Thyroid gland (tissue), 4 donors: Measurements from ENCODE around the gene BANF2. TPM values are rescaled to one million over a fixed set of nuclear protein-coding genes. Genes with fewer than 3 reads are reported as not detected.

ENCODE experiments used
- DNase-seq, 2 donors: peaks; one replicate each; pipeline ENCODE4 v3.0.0-alpha.2; 2019
- H3K27ac ChIP-seq, 3 donors: fragments of 200-600 bp; sonication (generic); 1 replicate in 2 of 3; 2 replicates in 1 of 3; pipeline ENCODE4 v1.5.1; 2016 to 2019; ENCODE audit warnings: mild to moderate bottlenecking in 1 of 3, moderate library complexity in 1 of 3
- H3K27me3 ChIP-seq: fragments of 200-600 bp; sonication (generic); one replicate; pipeline ENCODE4 v1.5.1; 2019
- H3K36me3 ChIP-seq, 2 donors: fragments of 200-600 bp; sonication (generic); one replicate each; pipeline ENCODE4 v1.5.1; 2016 to 2019
- H3K4me1 ChIP-seq, 2 donors: fragments of 200-600 bp; sonication (generic); one replicate each; pipeline ENCODE4 v1.5.1; 2017 to 2019
- H3K4me3 ChIP-seq, 3 donors: fragments of 200-600 bp; sonication (generic); replicated peaks in 1 of 3; 1 replicate in 2 of 3; 2 replicates in 1 of 3; pipeline ENCODE4 v1.5.1; 2016; ENCODE audit warnings: mild to moderate bottlenecking in 1 of 3
- H3K9me3 ChIP-seq: fragments of 200-600 bp; sonication (generic); one replicate; pipeline ENCODE4 v1.5.1; 2017
- CTCF ChIP-seq, 6 experiments: fragments of 200-600 bp in 3 of 6; fragments of 450-650 bp in 3 of 6; sonication (generic) in 3 of 6; IDR thresholded peaks; one replicate each; pipeline ENCODE4 v1.5.1; 2016 to 2019; ENCODE audit warnings: antibody characterized with exemption in 6 of 6, mild to moderate bottlenecking in 2 of 6, inconsistent platforms in 1 of 6, moderate library complexity in 1 of 6
- POLR2A ChIP-seq, 2 donors: fragments of 450-650 bp; IDR thresholded peaks; one replicate each; pipeline ENCODE4 v1.6.1; 2017; ENCODE audit warnings: antibody characterized with exemption in 2 of 2, mild to moderate bottlenecking in 2 of 2, moderate library complexity in 1 of 2
- WGBS, 2 donors: methylation state at CpG; one replicate each; pipeline ENCODE4 v1.1.5; 2017; 5-methylcytosine and 5-hydroxymethylcytosine counted together
- intact Hi-C: fragments of 100-400 bp; cut with DNase I; formaldehyde crosslinking; loops from one replicate; pipeline ENCODE4 v1.15.1; 2023
- total RNA-seq, 4 donors: library from RNA; depleted of rRNA; stranded (reverse); fragments of >200 nt; gene quantifications; one replicate each; pipeline ENCODE4 v1.2.3, GENCODE V29; 2016

BANF2 gene
- total RNA-seq, 4 donors from 2014 or later, result 15.2 TPM; not detected in 3

GRCh38 chr20:17680836-17681725, 18.7 kb upstream of the BANF2 start:
- DNase-seq, result peak; percentile 84 to 87
- peak in 3 of 6 experiments; percentile 94 to 95 (median 95) for TF ChIP-seq CTCF (IDR thresholded peaks at IDR 0.05)
- peak in 1 of 2 donors; percentile 40 for TF ChIP-seq POLR2A (IDR thresholded peaks at IDR 0.05)
- intact Hi-C loops, result loop anchor here (10.0 kb wide), 1 partner anchor 214 kb away; no protein-coding TSS in a partner anchor
- Histone ChIP-seq H3K4me3 (peak overlapping the region; percentile 76 to 91 (median 81)), H3K27me3 (no peaks in the 10 kb centered on the region), H3K4me1 (peaks cover 41% of the 10 kb centered on the region in 2 donors), H3K36me3 (peaks cover 4 to 11% of the 10 kb centered on the region in 2 donors), H3K9me3 (no peaks in the 10 kb centered on the region), H3K27ac (peak overlapping the region; percentile 85 to 92 (median 91))
- WGBS, 2 donors, result 2% methylated on average over 28 of the region's 110 CpGs; no CpG with 5 or more reads in 1 of the 2 donors

GRCh38 chr20:17681726-17682102, 18.1 kb upstream of the BANF2 start:
- H3K27ac ChIP-seq, result peak overlapping the region; percentile 85 to 91 (median 87)
- no peaks in the 10 kb centered on the region for H3K27me3 ChIP-seq
- H3K9me3 ChIP-seq, result no peaks in the 10 kb centered on the region
- no peak for DNase-seq
- H3K36me3 ChIP-seq, result peaks cover under 1 to 11% of the 10 kb centered on the region in 2 donors
- no peak for TF ChIP-seq POLR2A (IDR thresholded peaks at IDR 0.05)
- no peak for TF ChIP-seq CTCF (IDR thresholded peaks at IDR 0.05)
- intact Hi-C loops, result loop anchor here (10.0 kb wide), 1 partner anchor 213 kb away; no protein-coding TSS in a partner anchor
- 0% methylated on average over 19 of the region's 65 CpGs; no CpG with 5 or more reads in 1 of the 2 donors for WGBS, 2 donors
- H3K4me1 ChIP-seq, result peaks cover 35 to 37% of the 10 kb centered on the region in 2 donors
- H3K4me3 ChIP-seq, result peak overlapping the region in 2 of 3 donors; percentile 77 to 81

GRCh38 chr20:17682103-17682888, 17.5 kb upstream of the BANF2 start, which contains the start of gene RRBP1:
Gene RRBP1 (minus strand): TSS chr20:17682242. CDS start chr20:17660507, 21,735 bp downstream.
- WGBS, 2 donors, result 0 to 3% methylated on average over 12 to 60 of the region's 79 CpGs
- TF ChIP-seq CTCF (IDR thresholded peaks at IDR 0.05), result peak in 4 of 6 experiments; percentile 52 to 58 (median 54)
- peak; percentile 95 to 99 for TF ChIP-seq POLR2A (IDR thresholded peaks at IDR 0.05)
- no peaks in the 10 kb centered on the region for H3K27me3 ChIP-seq
- H3K4me1 ChIP-seq, result peaks cover 29 to 31% of the 10 kb centered on the region in 2 donors
- intact Hi-C loops, result loop anchor here (10.0 kb wide), 1 partner anchor 213 kb away; no protein-coding TSS in a partner anchor
- H3K36me3 ChIP-seq, result peaks cover 0 to 8% of the 10 kb centered on the region in 2 donors
- H3K9me3 ChIP-seq, result no peaks in the 10 kb centered on the region
- H3K4me3 ChIP-seq, result peak within 1 kb of the TSS; percentile 76 to 81 (median 77)
- H3K27ac ChIP-seq, result peak within 1 kb of the TSS; percentile 85 to 91 (median 87)
- DNase-seq, result peak; percentile 99

GRCh38 chr20:17682889-17683198, 16.9 kb upstream of the BANF2 start:
- peak overlapping the region in 2 of 3 donors; percentile 53 to 60 for H3K27ac ChIP-seq
- WGBS, 2 donors, result 53 to 54% methylated on average over 10 of the region's 10 CpGs
- intact Hi-C loops, result loop anchor here (10.0 kb wide), 1 partner anchor 212 kb away; no protein-coding TSS in a partner anchor
- no peak for DNase-seq
- peak overlapping the region in 2 of 3 donors; percentile 47 to 81 for H3K4me3 ChIP-seq
- peaks cover 28% of the 10 kb centered on the region in 2 donors for H3K4me1 ChIP-seq
- peaks cover 0 to 2% of the 10 kb centered on the region in 2 donors for H3K36me3 ChIP-seq
- H3K9me3 ChIP-seq, result no peaks in the 10 kb centered on the region
- TF ChIP-seq POLR2A (IDR thresholded peaks at IDR 0.05), result no peak
- TF ChIP-seq CTCF (IDR thresholded peaks at IDR 0.05), result no peak
- H3K27me3 ChIP-seq, result no peaks in the 10 kb centered on the region
